Effector memory CD8-positive, alpha-beta T cell (primary cell): ENCODE measurements around the gene TSC22D1.

ENCODE experiments used
- ATAC-seq: fragments of 150-1000 bp; cut with Tn5 transposase; replicated peaks from 2 replicates; pipeline ENCODE4 v1.10.0; 2021; ENCODE audit warnings: mild to moderate bottlenecking, moderate library complexity
- DNase-seq, 3 experiments: peaks; one replicate each; pipeline ENCODE4 v3.0.0; 2021
- H3K27ac Mint-ChIP-seq, 2 donors: one replicate each; pipeline ENCODE4 v1.8.0; 2022; ENCODE audit warnings: mild to moderate bottlenecking in 2 of 2, mixed read lengths in 2 of 2, moderate library complexity in 2 of 2
- H3K27me3 Mint-ChIP-seq, 2 donors: one replicate each; pipeline ENCODE4 v1.8.0; 2022; ENCODE audit warnings: mixed read lengths in 2 of 2
- H3K36me3 Mint-ChIP-seq: one replicate; pipeline ENCODE4 v1.8.0; 2022; ENCODE audit warnings: mild to moderate bottlenecking, moderate library complexity, mixed read lengths; ENCODE audit not compliant: insufficient read depth
- H3K4me1 Mint-ChIP-seq, 2 donors: one replicate each; pipeline ENCODE4 v1.8.0; 2022; ENCODE audit warnings: low read depth in 2 of 2, mixed read lengths in 2 of 2
- H3K4me3 Mint-ChIP-seq, 2 donors: one replicate each; pipeline ENCODE4 v1.8.0; 2022; ENCODE audit warnings: mild to moderate bottlenecking in 2 of 2, mixed read lengths in 2 of 2, moderate library complexity in 2 of 2
- H3K9me3 Mint-ChIP-seq, 2 donors: one replicate each; pipeline ENCODE4 v1.8.0; 2022; ENCODE audit warnings: mixed read lengths in 2 of 2

Gene TSC22D1

GRCh38 chr13:44395976-44396694, 180.0 kb downstream of the TSC22D1 start:
- Mint-ChIP-seq H3K36me3 (no peaks in the 10 kb centered on the region), H3K4me3 (no peak overlapping the region), H3K9me3 (no peaks in the 10 kb centered on the region), H3K27ac (no peak overlapping the region), H3K27me3 (peaks cover 9 to 22% of the 10 kb centered on the region in 2 donors), H3K4me1 (no peaks in the 10 kb centered on the region)
- ATAC-seq (no peak), DNase-seq (no peak)

- no peak overlapping the region for H3K27ac Mint-ChIP-seq
- H3K27me3 Mint-ChIP-seq = peaks cover 9 to 22% of the 10 kb centered on the region in 2 donors
- no peak overlapping the region for H3K4me3 Mint-ChIP-seq
- no peaks in the 10 kb centered on the region for H3K9me3 Mint-ChIP-seq
- no peaks in the 10 kb centered on the region for H3K36me3 Mint-ChIP-seq
- H3K4me1 Mint-ChIP-seq = no peaks in the 10 kb centered on the region
- no peak for ATAC-seq
- DNase-seq = no peak
Observed at GRCh38 chr13:44394658-44395057, 181.5 kb downstream of the TSC22D1 start.

GRCh38 chr13:44393391-44393790, 182.7 kb downstream of the TSC22D1 start:
- no peak overlapping the region for H3K27ac Mint-ChIP-seq
- H3K4me3 Mint-ChIP-seq = no peak overlapping the region
- no peaks in the 10 kb centered on the region for H3K36me3 Mint-ChIP-seq
- DNase-seq (no peak), ATAC-seq (no peak)
- no peaks in the 10 kb centered on the region for H3K9me3 Mint-ChIP-seq
- peaks cover 5 to 13% of the 10 kb centered on the region in 2 donors for H3K27me3 Mint-ChIP-seq
- H3K4me1 Mint-ChIP-seq = no peaks in the 10 kb centered on the region

GRCh38 chr13:44389876-44390275, 186.3 kb downstream of the TSC22D1 start:
- ATAC-seq = no peak
- Mint-ChIP-seq H3K9me3 (no peaks in the 10 kb centered on the region), H3K27ac (no peak overlapping the region), H3K27me3 (no peaks in the 10 kb centered on the region), H3K4me1 (no peaks in the 10 kb centered on the region), H3K4me3 (no peak overlapping the region), H3K36me3 (no peaks in the 10 kb centered on the region)
- no peak for DNase-seq

GRCh38 chr13:44389060-44389666, 187.0 kb downstream of the TSC22D1 start:
- Mint-ChIP-seq H3K9me3 (no peaks in the 10 kb centered on the region), H3K27ac (no peak overlapping the region), H3K4me3 (no peak overlapping the region), H3K36me3 (no peaks in the 10 kb centered on the region), H3K27me3 (no peaks in the 10 kb centered on the region), H3K4me1 (no peaks in the 10 kb centered on the region)
- ATAC-seq (no peak), DNase-seq (no peak)

- no peak overlapping the region for H3K27ac Mint-ChIP-seq
- ATAC-seq (no peak), DNase-seq (no peak)
- H3K36me3 Mint-ChIP-seq = no peaks in the 10 kb centered on the region
- no peaks in the 10 kb centered on the region for H3K9me3 Mint-ChIP-seq
- H3K4me3 Mint-ChIP-seq = no peak overlapping the region
- H3K27me3 Mint-ChIP-seq = no peaks in the 10 kb centered on the region
- H3K4me1 Mint-ChIP-seq = no peaks in the 10 kb centered on the region
Observed at GRCh38 chr13:44388427-44389059, 187.6 kb downstream of the TSC22D1 start.

- Mint-ChIP-seq H3K4me1 (no peaks in the 10 kb centered on the region), H3K36me3 (no peaks in the 10 kb centered on the region), H3K27ac (no peak overlapping the region), H3K9me3 (no peaks in the 10 kb centered on the region), H3K4me3 (no peak overlapping the region), H3K27me3 (no peaks in the 10 kb centered on the region)
- ATAC-seq = no peak
- no peak for DNase-seq
Observed at GRCh38 chr13:44386913-44387556, 189.1 kb downstream of the TSC22D1 start.

GRCh38 chr13:44385847-44386246, 190.3 kb downstream of the TSC22D1 start:
- no peaks in the 10 kb centered on the region for H3K27me3 Mint-ChIP-seq
- H3K9me3 Mint-ChIP-seq = no peaks in the 10 kb centered on the region
- ATAC-seq = no peak
- no peaks in the 10 kb centered on the region for H3K36me3 Mint-ChIP-seq
- no peak for DNase-seq
- no peak overlapping the region for H3K4me3 Mint-ChIP-seq
- H3K27ac Mint-ChIP-seq = no peak overlapping the region
- H3K4me1 Mint-ChIP-seq = no peaks in the 10 kb centered on the region

GRCh38 chr13:44385401-44385800, 190.7 kb downstream of the TSC22D1 start:
- no peak overlapping the region for H3K27ac Mint-ChIP-seq
- H3K4me1 Mint-ChIP-seq = no peaks in the 10 kb centered on the region
- DNase-seq = no peak
- ATAC-seq = no peak
- H3K4me3 Mint-ChIP-seq = no peak overlapping the region
- H3K36me3 Mint-ChIP-seq = no peaks in the 10 kb centered on the region
- H3K27me3 Mint-ChIP-seq = no peaks in the 10 kb centered on the region
- no peaks in the 10 kb centered on the region for H3K9me3 Mint-ChIP-seq

GRCh38 chr13:44384778-44385177, 191.4 kb downstream of the TSC22D1 start:
- no peaks in the 10 kb centered on the region for H3K27me3 Mint-ChIP-seq
- no peaks in the 10 kb centered on the region for H3K9me3 Mint-ChIP-seq
- H3K27ac Mint-ChIP-seq = no peak overlapping the region
- ATAC-seq (no peak), DNase-seq (no peak)
- H3K4me1 Mint-ChIP-seq = no peaks in the 10 kb centered on the region
- H3K4me3 Mint-ChIP-seq = no peak overlapping the region
- no peaks in the 10 kb centered on the region for H3K36me3 Mint-ChIP-seq

GRCh38 chr13:44383945-44384344, 192.2 kb downstream of the TSC22D1 start:
- Mint-ChIP-seq H3K27ac (no peak overlapping the region), H3K9me3 (no peaks in the 10 kb centered on the region), H3K4me3 (no peak overlapping the region), H3K27me3 (no peaks in the 10 kb centered on the region), H3K36me3 (no peaks in the 10 kb centered on the region), H3K4me1 (no peaks in the 10 kb centered on the region)
- DNase-seq (no peak), ATAC-seq (no peak)

GRCh38 chr13:44382635-44383145, 193.4 kb downstream of the TSC22D1 start:
- H3K4me1 Mint-ChIP-seq = no peaks in the 10 kb centered on the region

More at GRCh38 chr13:44382635-44383145, 193.4 kb downstream of the TSC22D1 start:
- DNase-seq = no peak
- Mint-ChIP-seq H3K36me3 (no peaks in the 10 kb centered on the region), H3K9me3 (no peaks in the 10 kb centered on the region), H3K27ac (no peak overlapping the region), H3K4me3 (no peak overlapping the region), H3K27me3 (no peaks in the 10 kb centered on the region)
- ATAC-seq = no peak
